HG02840 (cell line): Measurements from ENCODE around the gene USP17L22.
"Not testable (repeated sequence)": the region's sequence is repeated elsewhere in the genome, so short reads cannot be mapped to it uniquely, and the experiment has no call there.

Experiments
- ATAC-seq: cut with Tn5 transposase; IDR thresholded peaks from one replicate; pipeline ENCODE4 v1.9.1; 2021; ENCODE audit warnings: mild to moderate bottlenecking, moderate library complexity, moderate number of reproducible peaks; ENCODE audit not compliant: unreplicated experiment, low FRiP score

The USP17L22 gene

GRCh38 chr4:9267319-9267718 is at the start of gene USP17L22:
TSS of gene USP17L22 (plus strand) at chr4:9267619. CDS start at chr4:9267619, 0 bp downstream.
- ATAC-seq: not testable (repeated sequence)

GRCh38 chr4:9219852-9220251 is 47.6 kb upstream of the USP17L22 start, which contains the start of gene USP17L12:
TSS of gene USP17L12 (plus strand) at chr4:9220152. CDS start at chr4:9220152, 0 bp downstream.
- not testable (repeated sequence) for ATAC-seq

GRCh38 chr4:9224596-9224995 is 42.8 kb upstream of the USP17L22 start, which contains the start of gene USP17L13:
TSS of gene USP17L13 (plus strand) at chr4:9224896. CDS start at chr4:9224896, 0 bp downstream.
- ATAC-seq: not testable (repeated sequence)

- ATAC-seq: not testable (repeated sequence)
Measured at GRCh38 chr4:9230249-9230648, 37.2 kb upstream of the USP17L22 start.

- ATAC-seq: not testable (repeated sequence)
Measured at GRCh38 chr4:9234085-9234484, 33.3 kb upstream of the USP17L22 start, which contains the start of gene USP17L15. TSS of gene USP17L15 (plus strand) at chr4:9234385. CDS start at chr4:9234385, 0 bp downstream.

GRCh38 chr4:9238461-9238860 is 29.0 kb upstream of the USP17L22 start:
- not testable (repeated sequence) for ATAC-seq

- not testable (repeated sequence) for ATAC-seq
Measured at GRCh38 chr4:9243579-9243978, 23.8 kb upstream of the USP17L22 start, which contains the start of gene USP17L17. TSS of gene USP17L17 (plus strand) at chr4:9243879. CDS start at chr4:9243879, 0 bp downstream.

GRCh38 chr4:9247953-9248680 is 19.3 kb upstream of the USP17L22 start, which contains the start of gene USP17L18:
TSS of gene USP17L18 (plus strand) at chr4:9248630. CDS start at chr4:9248630, 0 bp downstream.
- ATAC-seq: not testable (repeated sequence)

- not testable (repeated sequence) for ATAC-seq
Measured at GRCh38 chr4:9253078-9253477, 14.3 kb upstream of the USP17L22 start, which contains the start of gene USP17L19. TSS of gene USP17L19 (plus strand) at chr4:9253378. CDS start at chr4:9253378, 0 bp downstream.

- ATAC-seq: not testable (repeated sequence)
Measured at GRCh38 chr4:9257824-9258223, 9.6 kb upstream of the USP17L22 start, which contains the start of gene USP17L20. TSS of gene USP17L20 (plus strand) at chr4:9258124. CDS start at chr4:9258124, 0 bp downstream.

GRCh38 chr4:9262572-9262971 is 4.8 kb upstream of the USP17L22 start, which contains the start of gene USP17L21:
TSS of gene USP17L21 (plus strand) at chr4:9262872. CDS start at chr4:9262872, 0 bp downstream.
- not testable (repeated sequence) for ATAC-seq

- not testable (repeated sequence) for ATAC-seq
Measured at GRCh38 chr4:9271719-9272118, 4.3 kb downstream of the USP17L22 start.
